ENCODE measurements around the gene INO80D.

Gene INO80D

Small RNA genes within 50 kb of the gene (small RNA-seq; reads per million reads assigned to genes)
- gene RF00006 (0 reads per million in 2 experiments), gene RF00019 (0 reads per million in 2 experiments)
